OCI-LY1 (cell line): Measurements from ENCODE around the gene INSYN1.

Experiments used
- H2AFZ ChIP-seq: fragments of 200-600 bp; sonication (generic), shearing (Covaris generic); 2 replicates; pipeline ENCODE4 v1.6.0; 2014; ENCODE audit warnings: antibody characterized with exemption, mild to moderate bottlenecking, low read length
- H3F3A ChIP-seq: fragments of 200-600 bp; sonication (generic), shearing (Covaris generic); 2 replicates; pipeline ENCODE4 v1.6.0; 2014; ENCODE audit warnings: mild to moderate bottlenecking, antibody characterized with exemption, low read length, moderate library complexity; ENCODE audit not compliant: insufficient read depth
- H3K27ac ChIP-seq: fragments of 200-600 bp; sonication (generic); 2 replicates; pipeline ENCODE4 v1.5.1; 2014; ENCODE audit warnings: low read length, mixed run types, mild to moderate bottlenecking, low read depth; ENCODE audit not compliant: poor library complexity, severe bottlenecking
- H3K27me3 ChIP-seq: fragments of 200-600 bp; sonication (generic); 2 replicates; pipeline ENCODE4 v1.6.0; 2014; ENCODE audit warnings: antibody characterized with exemption, mild to moderate bottlenecking, low read length, moderate library complexity; ENCODE audit not compliant: insufficient read depth
- H3K36me3 ChIP-seq: fragments of 200-600 bp; sonication (generic); 2 replicates; pipeline ENCODE4 v1.6.1; 2014; ENCODE audit warnings: mild to moderate bottlenecking, antibody characterized with exemption, low read length, moderate library complexity, mixed read lengths; ENCODE audit not compliant: insufficient read depth
- H3K4me1 ChIP-seq: fragments of 200-600 bp; sonication (generic); 2 replicates; pipeline ENCODE4 v1.5.1; 2014; ENCODE audit warnings: mild to moderate bottlenecking, low read length, moderate library complexity; ENCODE audit not compliant: insufficient read depth, severe bottlenecking
- H3K4me2 ChIP-seq: fragments of 200-600 bp; sonication (generic), shearing (Covaris generic); 2 replicates; pipeline ENCODE4 v1.6.1; 2014; ENCODE audit warnings: low read length
- H3K4me3 ChIP-seq: fragments of 200-600 bp; sonication (generic); 2 replicates; pipeline ENCODE4 v1.5.1; 2014; ENCODE audit warnings: low read length, low read depth, mild to moderate bottlenecking, mixed read lengths; ENCODE audit not compliant: poor library complexity, severe bottlenecking
- H3K79me2 ChIP-seq: fragments of 200-600 bp; shearing (Covaris generic); 2 replicates; pipeline ENCODE4 v1.6.1; 2016; ENCODE audit warnings: mixed run types, low read length, mixed read lengths; ENCODE audit not compliant: insufficient read depth
- H3K9ac ChIP-seq: fragments of 200-600 bp; sonication (generic), shearing (Covaris generic); 2 replicates; pipeline ENCODE4 v1.6.1; 2014; ENCODE audit warnings: mild to moderate bottlenecking, low read length, mixed read lengths
- H3K9me2 ChIP-seq: fragments of 200-600 bp; sonication (generic), shearing (Covaris generic); 2 replicates; pipeline ENCODE4 v1.6.1; 2014; ENCODE audit warnings: low read depth, mild to moderate bottlenecking, low read length, mixed read lengths
- H3K9me3 ChIP-seq: fragments of 200-600 bp; shearing (Covaris generic); 2 replicates; pipeline ENCODE4 v1.6.1; 2014; ENCODE audit warnings: low read length, mixed read lengths
- H4K20me1 ChIP-seq: fragments of 200-600 bp; sonication (generic), shearing (Covaris generic); 2 replicates; pipeline ENCODE4 v1.6.0; 2016; ENCODE audit warnings: mild to moderate bottlenecking, low read length; ENCODE audit not compliant: insufficient read depth
- CTCF ChIP-seq: fragments of 200-600 bp; sonication (generic), shearing (Covaris generic); IDR thresholded peaks from 2 replicates; pipeline ENCODE4 v1.5.1; 2017; ENCODE audit warnings: mild to moderate bottlenecking, antibody characterized with exemption, low read length, moderate library complexity, mixed read lengths
- EZH2 ChIP-seq: fragments of 200-600 bp; sonication (generic), shearing (Covaris generic); IDR thresholded peaks from 2 replicates; pipeline ENCODE4 v1.8.0; 2017; ENCODE audit warnings: borderline replicate concordance, mixed run types, mild to moderate bottlenecking, antibody characterized with exemption, low read length, moderate library complexity, mixed read lengths

Gene INSYN1

GRCh38 chr15:73751899-73752805 is 999 bp downstream of the INSYN1 start:
- Histone ChIP-seq H3K27me3 (no peaks in the 10 kb centered on the region), H3K79me2 (no peaks in the 10 kb centered on the region), H3K4me3 (no peak overlapping the region), H3K36me3 (no peaks in the 10 kb centered on the region), H2AFZ (no peak overlapping the region), H3K27ac (no peak overlapping the region), H3K9ac (no peak overlapping the region), H3K4me2 (no peak overlapping the region), H3K4me1 (no peaks in the 10 kb centered on the region), H4K20me1 (no peaks in the 10 kb centered on the region), H3F3A (no peaks in the 10 kb centered on the region), H3K9me2 (no peaks in the 10 kb centered on the region), H3K9me3 (no peaks in the 10 kb centered on the region)
- TF ChIP-seq EZH2 (no peak), CTCF (no peak)

- H3F3A ChIP-seq, result no peaks in the 10 kb centered on the region
- no peaks in the 10 kb centered on the region for H3K36me3 ChIP-seq
- no peaks in the 10 kb centered on the region for H3K79me2 ChIP-seq
- no peak overlapping the region for H3K4me3 ChIP-seq
- H3K4me1 ChIP-seq, result no peaks in the 10 kb centered on the region
- H2AFZ ChIP-seq, result no peak overlapping the region
- H3K4me2 ChIP-seq, result no peak overlapping the region
- no peak overlapping the region for H3K27ac ChIP-seq
- H3K9me2 ChIP-seq, result no peaks in the 10 kb centered on the region
- no peaks in the 10 kb centered on the region for H4K20me1 ChIP-seq
- no peak for TF ChIP-seq EZH2
- no peak for TF ChIP-seq CTCF
- no peaks in the 10 kb centered on the region for H3K9me3 ChIP-seq
- no peaks in the 10 kb centered on the region for H3K27me3 ChIP-seq
- H3K9ac ChIP-seq, result no peak overlapping the region
Observed at GRCh38 chr15:73751511-73751898, 1.6 kb downstream of the INSYN1 start.

- Histone ChIP-seq H3K27ac (no peak overlapping the region), H2AFZ (no peak overlapping the region), H3F3A (no peaks in the 10 kb centered on the region), H3K36me3 (no peaks in the 10 kb centered on the region), H3K4me2 (no peak overlapping the region), H3K27me3 (no peaks in the 10 kb centered on the region), H3K9me3 (no peaks in the 10 kb centered on the region), H3K79me2 (no peaks in the 10 kb centered on the region), H3K9me2 (no peaks in the 10 kb centered on the region), H4K20me1 (no peaks in the 10 kb centered on the region), H3K4me1 (no peaks in the 10 kb centered on the region), H3K4me3 (no peak overlapping the region), H3K9ac (no peak overlapping the region)
- TF ChIP-seq EZH2, result no peak
- TF ChIP-seq CTCF, result no peak
Observed at GRCh38 chr15:73750951-73751350, 2.2 kb downstream of the INSYN1 start.
